Esophagus muscularis mucosa (tissue), 4 donors: ENCODE measurements around the gene ZBTB11. TPM values are rescaled to one million over a fixed set of nuclear protein-coding genes. Genes with fewer than 3 reads are reported as not detected.

Source experiments
- DNase-seq: peaks from one replicate; pipeline ENCODE4 v3.0.0-alpha.2; 2017; ENCODE audit errors: extremely low spot score
- H3K27ac ChIP-seq, 4 donors: fragments of 200-600 bp; sonication (generic); replicated peaks in 1 of 4; 1 replicate in 3 of 4; 2 replicates in 1 of 4; pipeline ENCODE4 v1.5.1; 2016 to 2019; ENCODE audit warnings: mild to moderate bottlenecking in 1 of 4
- H3K27me3 ChIP-seq, 4 donors: fragments of 200-600 bp; sonication (generic); one replicate each; pipeline versions ENCODE4 v1.5.1 to v1.6.0; 2016 to 2019
- H3K36me3 ChIP-seq, 4 donors: fragments of 200-600 bp; sonication (generic); one replicate each; pipeline ENCODE4 v1.5.1; 2016 to 2019
- H3K4me1 ChIP-seq, 4 donors: fragments of 200-600 bp; sonication (generic); one replicate each; pipeline ENCODE4 v1.5.1; 2016 to 2019
- H3K4me3 ChIP-seq, 4 donors: fragments of 200-600 bp; sonication (generic); 1 replicate in 2 of 4; 2 replicates in 2 of 4; pipeline ENCODE4 v1.5.1; 2016 to 2019; ENCODE audit warnings: mild to moderate bottlenecking in 4 of 4, moderate library complexity in 1 of 4
- H3K9me3 ChIP-seq, 4 donors: fragments of 200-600 bp; sonication (generic); 1 replicate in 3 of 4; 2 replicates in 1 of 4; pipeline ENCODE4 v1.5.1; 2016 to 2019
- CTCF ChIP-seq, 3 experiments: fragments of 200-600 bp in 2 of 3; fragments of 450-650 bp in 1 of 3; sonication (generic) in 2 of 3; IDR thresholded peaks; one replicate each; pipeline ENCODE4 v1.5.1; 2017 to 2019; ENCODE audit warnings: antibody characterized with exemption in 3 of 3, mild to moderate bottlenecking in 2 of 3, moderate library complexity in 1 of 3
- EP300 ChIP-seq: sonication (generic); formaldehyde crosslinking; IDR thresholded peaks from one replicate; pipeline ENCODE4 v1.6.1; 2017; ENCODE audit warnings: antibody characterized with exemption
- POLR2A ChIP-seq: fragments of 450-650 bp; IDR thresholded peaks from one replicate; pipeline ENCODE4 v1.6.1; 2017; ENCODE audit warnings: antibody characterized with exemption, moderate library complexity, mild to moderate bottlenecking, low read depth
- POLR2AphosphoS5 ChIP-seq, 2 donors: sonication (generic); formaldehyde crosslinking; IDR thresholded peaks; one replicate each; pipeline ENCODE4 v1.6.1; 2017; ENCODE audit warnings: antibody characterized with exemption in 2 of 2
- WGBS: methylation state at CpG from one replicate; pipeline ENCODE4 v1.1.5; 2018; 5-methylcytosine and 5-hydroxymethylcytosine counted together
- intact Hi-C: fragments of 100-400 bp; cut with DNase I; formaldehyde crosslinking; loops from one replicate; pipeline ENCODE4 v1.15.1; 2023
- total RNA-seq, 4 donors: library from RNA; depleted of rRNA; stranded (reverse); fragments of >200 nt; gene quantifications; one replicate each; pipeline versions ENCODE4 v1.1.0 to v1.2.1, GENCODE V29; 2016

Gene ZBTB11
- total RNA-seq, 4 donors from 2014 or later, result 15.3 to 20.8 (median 16.9) TPM

GRCh38 chr3:101675709-101676215 lies 1.2 kb downstream of the ZBTB11 start:
- peaks cover 11 to 25% (median 16%) of the 10 kb centered on the region in 4 donors for H3K36me3 ChIP-seq
- DNase-seq, result no peak
- H3K9me3 ChIP-seq, result no peaks in the 10 kb centered on the region
- peak overlapping the region; percentile 93 to 100 (median 99) for H3K4me3 ChIP-seq
- peak overlapping the region; percentile 96 to 100 (median 98) for H3K27ac ChIP-seq
- peaks cover 21 to 43% (median 36%) of the 10 kb centered on the region in 4 donors for H3K4me1 ChIP-seq
- intact Hi-C loops, result loop anchor here (5.0 kb wide), 1 partner anchor 98 kb away; no protein-coding TSS in a partner anchor
- no peaks in the 10 kb centered on the region for H3K27me3 ChIP-seq
- TF ChIP-seq POLR2A, result no peak
- TF ChIP-seq EP300, result no peak
- TF ChIP-seq POLR2AphosphoS5 (IDR thresholded peaks at IDR 0.05), result no peak
- no peak for TF ChIP-seq CTCF (IDR thresholded peaks at IDR 0.05)
- 12% methylated on average over 27 of the region's 27 CpGs for whole genome bisulfite sequencing

GRCh38 chr3:101674518-101674917 lies 2.4 kb downstream of the ZBTB11 start:
- Histone ChIP-seq H3K4me1 (peaks cover 21 to 43% (median 36%) of the 10 kb centered on the region in 4 donors), H3K4me3 (no peak overlapping the region), H3K36me3 (peaks cover 5 to 24% (median 12%) of the 10 kb centered on the region in 4 donors), H3K27ac (no peak overlapping the region), H3K27me3 (no peaks in the 10 kb centered on the region), H3K9me3 (no peaks in the 10 kb centered on the region)
- TF ChIP-seq EP300 (no peak), POLR2AphosphoS5 (IDR thresholded peaks at IDR 0.05) (no peak), CTCF (IDR thresholded peaks at IDR 0.05) (no peak), POLR2A (no peak)
- DNase-seq, result no peak
- intact Hi-C loops, result no loop called here
- WGBS, result 97% methylated on average over 9 of the region's 9 CpGs

- Histone ChIP-seq H3K36me3 (peaks cover 6 to 28% (median 17%) of the 10 kb centered on the region in 4 donors), H3K4me3 (no peak overlapping the region), H3K27me3 (no peaks in the 10 kb centered on the region), H3K4me1 (peaks cover 21 to 43% (median 36%) of the 10 kb centered on the region in 4 donors), H3K9me3 (no peaks in the 10 kb centered on the region), H3K27ac (no peak overlapping the region)
- TF ChIP-seq POLR2AphosphoS5 (IDR thresholded peaks at IDR 0.05), result no peak
- TF ChIP-seq CTCF (IDR thresholded peaks at IDR 0.05), result no peak
- no peak for TF ChIP-seq EP300
- no peak for TF ChIP-seq POLR2A
- no peak for DNase-seq
- WGBS, result 96% methylated on average over 13 of the region's 13 CpGs
- intact Hi-C loops, result no loop called here
Observed at GRCh38 chr3:101673953-101674352, 3.0 kb downstream of the ZBTB11 start.

- TF ChIP-seq EP300, result no peak
- TF ChIP-seq CTCF (IDR thresholded peaks at IDR 0.05), result no peak
- no peak for TF ChIP-seq POLR2A
- no peak for TF ChIP-seq POLR2AphosphoS5 (IDR thresholded peaks at IDR 0.05)
- Histone ChIP-seq H3K4me3 (no peak overlapping the region), H3K27me3 (no peaks in the 10 kb centered on the region), H3K4me1 (peaks cover 11 to 30% (median 23%) of the 10 kb centered on the region in 4 donors), H3K36me3 (peaks cover 6 to 56% (median 35%) of the 10 kb centered on the region in 4 donors), H3K9me3 (no peaks in the 10 kb centered on the region), H3K27ac (no peak overlapping the region)
- 91% methylated on average over 5 of the region's 5 CpGs for WGBS
- no peak for DNase-seq
- intact Hi-C loops, result no loop called here
Observed at GRCh38 chr3:101671014-101671413, 5.9 kb downstream of the ZBTB11 start.

GRCh38 chr3:101667844-101668243 lies 9.1 kb downstream of the ZBTB11 start:
- intact Hi-C loops, result no loop called here
- peaks cover 23 to 86% (median 63%) of the 10 kb centered on the region in 4 donors for H3K36me3 ChIP-seq

More at GRCh38 chr3:101667844-101668243, 9.1 kb downstream of the ZBTB11 start:
- WGBS, result 94% methylated on average over 1 of the region's 1 CpG
- TF ChIP-seq POLR2AphosphoS5 (IDR thresholded peaks at IDR 0.05) (no peak), EP300 (no peak), POLR2A (no peak), CTCF (IDR thresholded peaks at IDR 0.05) (no peak)
- H3K9me3 ChIP-seq, result no peaks in the 10 kb centered on the region
- H3K4me3 ChIP-seq, result no peak overlapping the region
- DNase-seq, result no peak
- H3K27me3 ChIP-seq, result no peaks in the 10 kb centered on the region
- no peak overlapping the region for H3K27ac ChIP-seq
- peaks cover 0 to 6% (median 3%) of the 10 kb centered on the region in 4 donors for H3K4me1 ChIP-seq
